ENCODE data around the gene PLXNA1. TPM values are rescaled to one million over a fixed set of nuclear protein-coding genes. Genes with fewer than 3 reads are reported as not detected.
A peak's percentile ranks its signal among the peaks of the same experiment; 100 is the strongest.

PLXNA1 gene
- total and polyA plus RNA-seq, 10 of the 15 experiments (the other 5 are each of a cell fraction or from before 2014, with no cell fraction given), result 0.03 to 16.4 (median 2.5) TPM

- peak; percentile 88 for TF ChIP-seq RUNX3 (IDR thresholded peaks at IDR 0.05; ENCODE audit: low read length)
- peak; percentile 84 to 88; a peak in 3 of 4 replicates for TF ChIP-seq IKZF2 (IDR thresholded peaks at IDR 0.05)
- TF ChIP-seq ATF7 (IDR thresholded peaks at IDR 0.05; ENCODE audit: low read depth), result peak; percentile 94
- TF ChIP-seq FOS (IDR thresholded peaks at IDR 0.05; ENCODE audit: borderline replicate concordance, extremely low read depth, insufficient read length), result no peak
- TF ChIP-seq BCL11A (IDR thresholded peaks at IDR 0.05; ENCODE audit: low read depth, low read length), result peak; percentile 24; the same call in 1 of the 2 replicates
- TF ChIP-seq EP300 (IDR thresholded peaks at IDR 0.05; ENCODE audit: borderline replicate concordance in 1 of 2, control insufficient read depth in 1 of 2, low read depth in 2 of 2, low read length in 2 of 2), result peak in 1 of 2 experiments; percentile 51; a peak in 1 of 4 replicates
- TF ChIP-seq DPF2 (IDR thresholded peaks at IDR 0.05), result 0 out of 2 replicates have a peak, but pooled peaks have one; percentile 97
- no peak for TF ChIP-seq SREBF2 (IDR thresholded peaks at IDR 0.05; ENCODE audit: low read length)
- no peak for TF ChIP-seq KLF5 (IDR thresholded peaks at IDR 0.05; ENCODE audit: partially characterized antibody)
- TF ChIP-seq ESRRA (IDR thresholded peaks at IDR 0.05; ENCODE audit: low read length), result peak; percentile 3; the same call in 1 of the 2 replicates
- TF ChIP-seq ASH2L (IDR thresholded peaks at IDR 0.05; ENCODE audit: borderline replicate concordance, low read depth), result no peak; the same call in 1 of the 2 replicates
- TF ChIP-seq SKIL (IDR thresholded peaks at IDR 0.05; ENCODE audit: low read depth, poor library complexity, severe bottlenecking), result peak; percentile 28
- TF ChIP-seq MLLT1 (IDR thresholded peaks at IDR 0.05), result peak; percentile 84
- TF ChIP-seq NBN (IDR thresholded peaks at IDR 0.05), result peak; percentile 86; the same call in 1 of the 2 replicates
- TF ChIP-seq SPI1 (IDR thresholded peaks at IDR 0.05; ENCODE audit: borderline replicate concordance, insufficient read depth, low read depth, low read length), result peak; percentile 82
- no peak for TF ChIP-seq SRF (IDR thresholded peaks at IDR 0.05; ENCODE audit: low read depth in 2 of 2, low read length in 2 of 2)
- TF ChIP-seq EED (IDR thresholded peaks at IDR 0.05; ENCODE audit: low read depth), result peak; percentile 85
- 0 out of 2 replicates have a peak, but pooled peaks have one; percentile 18 for TF ChIP-seq CHD2 (IDR thresholded peaks at IDR 0.05; ENCODE audit: borderline replicate concordance, low read depth, low read length)
- peak; percentile 84 for TF ChIP-seq CBFB (IDR thresholded peaks at IDR 0.05; ENCODE audit: low read depth)
- peak; percentile 94; the same call in 1 of the 2 replicates for TF ChIP-seq RELB (IDR thresholded peaks at IDR 0.05; ENCODE audit: low read depth)
- no peak for TF ChIP-seq RAD51 (IDR thresholded peaks at IDR 0.05)
- TF ChIP-seq RELA (IDR thresholded peaks at IDR 0.05; ENCODE audit: borderline replicate concordance, partially characterized antibody), result peak; percentile 56
- TF ChIP-seq BACH1 (IDR thresholded peaks at IDR 0.05; ENCODE audit: borderline replicate concordance), result no peak
- TF ChIP-seq MTA2 (IDR thresholded peaks at IDR 0.05; ENCODE audit: low read depth), result peak; percentile 70
These were observed 817 bp upstream of the PLXNA1 start (continued) for GRCh38 chr3:126982126-126982470.
